SK-N-SH treated with all-trans-retinoic acid at 6 μM for 48 hours (cell line): ENCODE results near the gene ENO4.

Experiments used
- ATAC-seq: fragments of 200-7000 bp; cut with Tn5 transposase; 3 replicates; pipeline ENCODE4 v1.9.1; 2020; ENCODE audit warnings: mild to moderate bottlenecking, moderate library complexity
- ARNTL ChIP-seq: fragments of 450-650 bp; formaldehyde crosslinking; IDR thresholded peaks from 2 replicates; pipeline ENCODE4 v1.5.0; 2020; ENCODE audit warnings: low read depth, mild to moderate bottlenecking, moderate library complexity, borderline replicate concordance
- BACH2 ChIP-seq: fragments of 250-450 bp; sonication (Bioruptor Pico); IDR thresholded peaks from 2 replicates; pipeline ENCODE4 v1.9.0; 2021; ENCODE audit warnings: mild to moderate bottlenecking, borderline replicate concordance
- CSDC2 ChIP-seq: fragments of 250-450 bp; sonication (Bioruptor Pico); IDR thresholded peaks from 2 replicates; pipeline ENCODE4 v1.5.0; 2020; ENCODE audit warnings: mild to moderate bottlenecking, moderate library complexity
- ESRRG ChIP-seq: fragments of 250-450 bp; sonication (Bioruptor Pico); IDR thresholded peaks from 2 replicates; pipeline ENCODE4 v1.6.1; 2021; ENCODE audit warnings: mild to moderate bottlenecking
- GLIS3 ChIP-seq: fragments of 250-450 bp; sonication (Bioruptor Pico); IDR thresholded peaks from 2 replicates; pipeline ENCODE4 v1.5.0; 2020; ENCODE audit warnings: mild to moderate bottlenecking, moderate library complexity
- ISL1 ChIP-seq: fragments of 250-450 bp; sonication (Bioruptor Pico); IDR thresholded peaks from 2 replicates; pipeline ENCODE4 v2.1.2; 2022; ENCODE audit warnings: mild to moderate bottlenecking, moderate library complexity
- OSR1 ChIP-seq: fragments of 250-450 bp; sonication (Bioruptor Pico); IDR thresholded peaks from 2 replicates; pipeline ENCODE4 v1.8.0; 2022; ENCODE audit warnings: moderate library complexity, mild to moderate bottlenecking, inconsistent platforms
- PPARA ChIP-seq: fragments of 250-450 bp; sonication (Bioruptor Pico); IDR thresholded peaks from 2 replicates; pipeline ENCODE4 v1.5.0; 2020; ENCODE audit warnings: mild to moderate bottlenecking, borderline replicate concordance
- RARB ChIP-seq: fragments of 250-450 bp; sonication (Bioruptor Pico); IDR thresholded peaks from 2 replicates; pipeline ENCODE4 v1.8.0; 2021; ENCODE audit warnings: mild to moderate bottlenecking, moderate library complexity
- SNAI2 ChIP-seq: fragments of 250-450 bp; sonication (Bioruptor Pico); IDR thresholded peaks from 2 replicates; pipeline ENCODE4 v1.5.0; 2020; ENCODE audit warnings: mild to moderate bottlenecking, moderate library complexity
- TCF4 ChIP-seq: fragments of 250-450 bp; sonication (Bioruptor Pico); IDR thresholded peaks from 2 replicates; pipeline ENCODE4 v1.8.0; 2021; ENCODE audit warnings: mild to moderate bottlenecking, moderate library complexity, borderline replicate concordance
- TOX ChIP-seq: fragments of 250-450 bp; sonication (Bioruptor Pico); IDR thresholded peaks from 2 replicates; pipeline ENCODE4 v1.8.0; 2021; ENCODE audit warnings: mild to moderate bottlenecking, moderate library complexity, borderline replicate concordance
- ZC3H10 ChIP-seq: fragments of 250-450 bp; sonication (Bioruptor Pico); IDR thresholded peaks from 2 replicates; pipeline ENCODE4 v1.5.1; 2021; ENCODE audit warnings: mild to moderate bottlenecking, moderate library complexity
- ZFP3 ChIP-seq: fragments of 250-450 bp; sonication (Bioruptor Pico); IDR thresholded peaks from 2 replicates; pipeline ENCODE4 v1.5.0; 2020; ENCODE audit warnings: mild to moderate bottlenecking, moderate library complexity
- ZNF565 ChIP-seq: fragments of 450-650 bp; formaldehyde crosslinking; conservative IDR thresholded peaks from 2 replicates; pipeline ENCODE4 v1.5.0; 2020; ENCODE audit warnings: low read depth, mild to moderate bottlenecking, moderate library complexity
- ZNF70 ChIP-seq: fragments of 450-650 bp; formaldehyde crosslinking; IDR thresholded peaks from 2 replicates; pipeline ENCODE4 v1.5.0; 2020; ENCODE audit warnings: mild to moderate bottlenecking, moderate library complexity
- ZNF8 ChIP-seq: fragments of 450-650 bp; formaldehyde crosslinking; IDR thresholded peaks from 2 replicates; pipeline ENCODE4 v1.5.0; 2020; ENCODE audit warnings: mild to moderate bottlenecking, moderate library complexity
- TF ChIP-seq, protein P1 (sequence below): fragments of 250-450 bp; sonication (Bioruptor Pico); IDR thresholded peaks from 2 replicates; pipeline ENCODE4 v1.5.1; 2021; ENCODE audit warnings: mild to moderate bottlenecking, moderate library complexity
- TF ChIP-seq, protein P2 (sequence below): fragments of 250-450 bp; sonication (Bioruptor Pico); IDR thresholded peaks from 2 replicates; pipeline ENCODE4 v1.5.0; 2020; ENCODE audit warnings: mild to moderate bottlenecking, moderate library complexity
- TF ChIP-seq, protein P3 (sequence below): fragments of 250-450 bp; sonication (Bioruptor Pico); IDR thresholded peaks from 2 replicates; pipeline ENCODE4 v1.8.0; 2020; ENCODE audit warnings: mild to moderate bottlenecking, moderate library complexity, borderline replicate concordance
- TF ChIP-seq, protein P4 (sequence below): fragments of 250-450 bp; sonication (Bioruptor Pico); IDR thresholded peaks from 2 replicates; pipeline ENCODE4 v1.8.0; 2021; ENCODE audit warnings: low read depth, mild to moderate bottlenecking, moderate library complexity, borderline replicate concordance
- TF ChIP-seq, protein P5 (sequence below): fragments of 250-450 bp; sonication (Bioruptor Pico); IDR thresholded peaks from 2 replicates; pipeline ENCODE4 v1.5.1; 2020; ENCODE audit warnings: low read depth, mild to moderate bottlenecking, moderate library complexity

Gene ENO4

DNA sequence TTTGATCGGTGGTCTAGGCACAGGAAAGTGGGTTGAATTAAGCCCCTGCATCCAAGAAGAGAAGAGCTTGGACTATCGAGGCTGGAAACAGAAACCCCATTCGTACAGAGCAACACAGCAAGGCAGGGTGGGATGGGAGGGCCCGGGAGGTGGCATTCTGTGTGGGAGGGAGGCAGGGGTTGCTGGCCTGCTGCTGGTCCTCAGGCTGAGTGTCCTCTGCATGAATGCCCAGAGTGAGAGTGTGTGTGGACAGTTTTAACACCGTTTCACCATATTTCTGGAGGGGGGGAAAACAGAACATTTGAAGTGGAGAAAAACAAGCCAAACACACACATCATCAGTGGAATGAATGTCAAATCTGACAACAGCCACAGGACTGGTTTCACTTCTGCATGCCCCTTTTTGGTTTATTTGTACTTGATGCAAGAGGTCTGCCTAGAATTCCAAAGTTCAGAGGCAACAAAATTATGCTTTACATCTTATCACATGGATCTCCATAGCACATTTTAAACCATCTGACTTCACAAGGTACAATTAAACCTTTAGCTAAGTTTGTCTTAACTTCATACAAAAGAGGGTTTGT is 11.1 kb upstream of the ENO4 start:
- TF ChIP-seq ZC3H10 (no peak), ZNF70 (CRISPR knock-in tag) (no peak), ARNTL (CRISPR knock-in tag) (no peak), ISL1 (CRISPR knock-in tag) (no peak), TCF4 (no peak), TOX (CRISPR knock-in tag) (no peak), BACH2 (CRISPR knock-in tag) (no peak), SNAI2 (no peak), CSDC2 (CRISPR knock-in tag) (no peak), ZNF565 (no peak), OSR1 (CRISPR knock-in tag) (no peak), RARB (no peak), ESRRG (CRISPR knock-in tag) (no peak), ZNF8 (CRISPR knock-in tag) (no peak), ZFP3 (no peak)
- TF ChIP-seq, protein P1, sequence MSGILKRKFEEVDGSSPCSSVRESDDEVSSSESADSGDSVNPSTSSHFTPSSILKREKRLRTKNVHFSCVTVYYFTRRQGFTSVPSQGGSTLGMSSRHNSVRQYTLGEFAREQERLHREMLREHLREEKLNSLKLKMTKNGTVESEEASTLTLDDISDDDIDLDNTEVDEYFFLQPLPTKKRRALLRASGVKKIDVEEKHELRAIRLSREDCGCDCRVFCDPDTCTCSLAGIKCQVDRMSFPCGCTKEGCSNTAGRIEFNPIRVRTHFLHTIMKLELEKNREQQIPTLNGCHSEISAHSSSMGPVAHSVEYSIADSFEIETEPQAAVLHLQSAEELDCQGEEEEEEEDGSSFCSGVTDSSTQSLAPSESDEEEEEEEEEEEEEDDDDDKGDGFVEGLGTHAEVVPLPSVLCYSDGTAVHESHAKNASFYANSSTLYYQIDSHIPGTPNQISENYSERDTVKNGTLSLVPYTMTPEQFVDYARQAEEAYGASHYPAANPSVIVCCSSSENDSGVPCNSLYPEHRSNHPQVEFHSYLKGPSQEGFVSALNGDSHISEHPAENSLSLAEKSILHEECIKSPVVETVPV (CRISPR knock-in tag), result no peak
- TF ChIP-seq, protein P2, sequence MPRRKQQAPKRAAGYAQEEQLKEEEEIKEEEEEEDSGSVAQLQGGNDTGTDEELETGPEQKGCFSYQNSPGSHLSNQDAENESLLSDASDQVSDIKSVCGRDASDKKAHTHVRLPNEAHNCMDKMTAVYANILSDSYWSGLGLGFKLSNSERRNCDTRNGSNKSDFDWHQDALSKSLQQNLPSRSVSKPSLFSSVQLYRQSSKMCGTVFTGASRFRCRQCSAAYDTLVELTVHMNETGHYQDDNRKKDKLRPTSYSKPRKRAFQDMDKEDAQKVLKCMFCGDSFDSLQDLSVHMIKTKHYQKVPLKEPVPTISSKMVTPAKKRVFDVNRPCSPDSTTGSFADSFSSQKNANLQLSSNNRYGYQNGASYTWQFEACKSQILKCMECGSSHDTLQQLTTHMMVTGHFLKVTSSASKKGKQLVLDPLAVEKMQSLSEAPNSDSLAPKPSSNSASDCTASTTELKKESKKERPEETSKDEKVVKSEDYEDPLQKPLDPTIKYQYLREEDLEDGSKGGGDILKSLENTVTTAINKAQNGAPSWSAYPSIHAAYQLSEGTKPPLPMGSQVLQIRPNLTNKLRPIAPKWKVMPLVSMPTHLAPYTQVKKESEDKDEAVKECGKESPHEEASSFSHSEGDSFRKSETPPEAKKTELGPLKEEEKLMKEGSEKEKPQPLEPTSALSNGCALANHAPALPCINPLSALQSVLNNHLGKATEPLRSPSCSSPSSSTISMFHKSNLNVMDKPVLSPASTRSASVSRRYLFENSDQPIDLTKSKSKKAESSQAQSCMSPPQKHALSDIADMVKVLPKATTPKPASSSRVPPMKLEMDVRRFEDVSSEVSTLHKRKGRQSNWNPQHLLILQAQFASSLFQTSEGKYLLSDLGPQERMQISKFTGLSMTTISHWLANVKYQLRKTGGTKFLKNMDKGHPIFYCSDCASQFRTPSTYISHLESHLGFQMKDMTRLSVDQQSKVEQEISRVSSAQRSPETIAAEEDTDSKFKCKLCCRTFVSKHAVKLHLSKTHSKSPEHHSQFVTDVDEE (CRISPR knock-in tag), result no peak
- no peak for ATAC-seq

DNA sequence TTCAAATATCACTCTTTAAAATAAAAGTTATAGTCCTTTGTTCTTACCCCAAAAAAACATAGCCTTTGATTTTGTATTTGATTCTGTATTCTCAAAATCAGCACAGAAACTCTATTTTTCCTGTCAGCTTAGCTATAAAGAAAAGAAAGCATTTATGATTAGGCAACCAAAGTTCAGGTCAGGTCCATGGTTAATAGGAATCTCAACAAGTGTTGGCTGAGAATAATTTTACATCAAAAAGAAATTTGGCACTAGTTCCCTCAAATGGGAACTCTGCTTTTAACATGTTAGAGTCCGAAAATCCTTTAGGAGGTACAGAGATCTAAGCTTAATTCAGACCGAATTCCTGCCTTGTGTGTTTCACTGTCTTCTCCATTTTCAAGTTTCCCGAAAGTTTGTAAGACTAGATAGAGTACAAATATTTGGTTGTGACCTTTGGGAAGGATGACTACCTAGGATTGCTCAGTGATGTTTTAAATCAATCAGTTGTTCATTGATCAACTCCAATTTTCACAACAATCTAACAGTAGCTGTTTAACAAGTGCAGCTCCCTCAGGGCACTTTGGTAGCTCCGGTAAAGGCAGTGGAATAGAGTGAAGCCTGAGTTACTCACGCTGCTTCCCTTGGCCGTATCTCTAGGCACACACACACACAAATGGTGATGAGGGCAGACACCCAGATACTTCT is 8.8 kb upstream of the ENO4 start:
- no peak for ATAC-seq
- TF ChIP-seq, protein P3, sequence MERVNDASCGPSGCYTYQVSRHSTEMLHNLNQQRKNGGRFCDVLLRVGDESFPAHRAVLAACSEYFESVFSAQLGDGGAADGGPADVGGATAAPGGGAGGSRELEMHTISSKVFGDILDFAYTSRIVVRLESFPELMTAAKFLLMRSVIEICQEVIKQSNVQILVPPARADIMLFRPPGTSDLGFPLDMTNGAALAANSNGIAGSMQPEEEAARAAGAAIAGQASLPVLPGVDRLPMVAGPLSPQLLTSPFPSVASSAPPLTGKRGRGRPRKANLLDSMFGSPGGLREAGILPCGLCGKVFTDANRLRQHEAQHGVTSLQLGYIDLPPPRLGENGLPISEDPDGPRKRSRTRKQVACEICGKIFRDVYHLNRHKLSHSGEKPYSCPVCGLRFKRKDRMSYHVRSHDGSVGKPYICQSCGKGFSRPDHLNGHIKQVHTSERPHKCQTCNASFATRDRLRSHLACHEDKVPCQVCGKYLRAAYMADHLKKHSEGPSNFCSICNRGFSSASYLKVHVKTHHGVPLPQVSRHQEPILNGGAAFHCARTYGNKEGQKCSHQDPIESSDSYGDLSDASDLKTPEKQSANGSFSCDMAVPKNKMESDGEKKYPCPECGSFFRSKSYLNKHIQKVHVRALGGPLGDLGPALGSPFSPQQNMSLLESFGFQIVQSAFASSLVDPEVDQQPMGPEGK, result no peak
- no peak for TF ChIP-seq CSDC2 (CRISPR knock-in tag)
- no peak for TF ChIP-seq ZNF8 (CRISPR knock-in tag)
- TF ChIP-seq GLIS3 (CRISPR knock-in tag), result no peak
- no peak for TF ChIP-seq ARNTL (CRISPR knock-in tag)
- TF ChIP-seq PPARA (CRISPR knock-in tag), result no peak
- TF ChIP-seq, protein P2 (CRISPR knock-in tag), result no peak
- no peak for TF ChIP-seq BACH2 (CRISPR knock-in tag)
- no peak for TF ChIP-seq ZFP3
- TF ChIP-seq, protein P4, sequence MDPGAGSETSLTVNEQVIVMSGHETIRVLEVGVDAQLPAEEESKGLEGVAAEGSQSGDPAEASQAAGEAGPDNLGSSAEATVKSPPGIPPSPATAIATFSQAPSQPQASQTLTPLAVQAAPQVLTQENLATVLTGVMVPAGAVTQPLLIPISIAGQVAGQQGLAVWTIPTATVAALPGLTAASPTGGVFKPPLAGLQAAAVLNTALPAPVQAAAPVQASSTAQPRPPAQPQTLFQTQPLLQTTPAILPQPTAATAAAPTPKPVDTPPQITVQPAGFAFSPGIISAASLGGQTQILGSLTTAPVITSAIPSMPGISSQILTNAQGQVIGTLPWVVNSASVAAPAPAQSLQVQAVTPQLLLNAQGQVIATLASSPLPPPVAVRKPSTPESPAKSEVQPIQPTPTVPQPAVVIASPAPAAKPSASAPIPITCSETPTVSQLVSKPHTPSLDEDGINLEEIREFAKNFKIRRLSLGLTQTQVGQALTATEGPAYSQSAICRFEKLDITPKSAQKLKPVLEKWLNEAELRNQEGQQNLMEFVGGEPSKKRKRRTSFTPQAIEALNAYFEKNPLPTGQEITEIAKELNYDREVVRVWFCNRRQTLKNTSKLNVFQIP (CRISPR knock-in tag), result no peak
- TF ChIP-seq, protein P5, sequence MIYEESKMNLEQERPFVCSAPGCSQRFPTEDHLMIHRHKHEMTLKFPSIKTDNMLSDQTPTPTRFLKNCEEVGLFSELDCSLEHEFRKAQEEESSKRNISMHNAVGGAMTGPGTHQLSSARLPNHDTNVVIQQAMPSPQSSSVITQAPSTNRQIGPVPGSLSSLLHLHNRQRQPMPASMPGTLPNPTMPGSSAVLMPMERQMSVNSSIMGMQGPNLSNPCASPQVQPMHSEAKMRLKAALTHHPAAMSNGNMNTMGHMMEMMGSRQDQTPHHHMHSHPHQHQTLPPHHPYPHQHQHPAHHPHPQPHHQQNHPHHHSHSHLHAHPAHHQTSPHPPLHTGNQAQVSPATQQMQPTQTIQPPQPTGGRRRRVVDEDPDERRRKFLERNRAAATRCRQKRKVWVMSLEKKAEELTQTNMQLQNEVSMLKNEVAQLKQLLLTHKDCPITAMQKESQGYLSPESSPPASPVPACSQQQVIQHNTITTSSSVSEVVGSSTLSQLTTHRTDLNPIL (CRISPR knock-in tag), result no peak
- TF ChIP-seq TCF4, result no peak
- no peak for TF ChIP-seq ZNF70 (CRISPR knock-in tag)
- TF ChIP-seq TOX (CRISPR knock-in tag), result no peak
- no peak for TF ChIP-seq ZNF565
- TF ChIP-seq ISL1 (CRISPR knock-in tag), result no peak
